Activated CD8-positive, alpha-beta memory T cell treated with anti-CD3 and anti-CD28 coated beads for 36 hours (primary cell): Measurements from ENCODE around the gene OR1J4. TPM values are rescaled to one million over a fixed set of nuclear protein-coding genes. Genes with fewer than 3 reads are reported as not detected.
"Not testable (repeated sequence)": the region's sequence is repeated elsewhere in the genome, so short reads cannot be mapped to it uniquely, and the experiment has no call there.

ENCODE experiments used
- CTCF ChIA-PET: fragments of 350-600 bp; sonication (Branson Sonifier 250); formaldehyde crosslinking; loops from one replicate; lab custom pipeline; 2021; ENCODE audit warnings: antibody characterized with exemption; lab: Charles Lee
- POLR2A ChIA-PET: fragments of 350-600 bp; sonication (Branson Sonifier 250); formaldehyde crosslinking; loops from one replicate; lab custom pipeline; 2021; ENCODE audit warnings: antibody characterized with exemption; lab: Charles Lee
- total RNA-seq, 2 experiments: library from RNA; stranded (reverse); gene quantifications; one replicate each; pipeline ENCODE4 v1.2.3, GENCODE V29; 2021

The OR1J4 gene, protein sequence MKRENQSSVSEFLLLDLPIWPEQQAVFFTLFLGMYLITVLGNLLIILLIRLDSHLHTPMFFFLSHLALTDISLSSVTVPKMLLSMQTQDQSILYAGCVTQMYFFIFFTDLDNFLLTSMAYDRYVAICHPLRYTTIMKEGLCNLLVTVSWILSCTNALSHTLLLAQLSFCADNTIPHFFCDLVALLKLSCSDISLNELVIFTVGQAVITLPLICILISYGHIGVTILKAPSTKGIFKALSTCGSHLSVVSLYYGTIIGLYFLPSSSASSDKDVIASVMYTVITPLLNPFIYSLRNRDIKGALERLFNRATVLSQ
- not detected for total RNA-seq

DNA sequence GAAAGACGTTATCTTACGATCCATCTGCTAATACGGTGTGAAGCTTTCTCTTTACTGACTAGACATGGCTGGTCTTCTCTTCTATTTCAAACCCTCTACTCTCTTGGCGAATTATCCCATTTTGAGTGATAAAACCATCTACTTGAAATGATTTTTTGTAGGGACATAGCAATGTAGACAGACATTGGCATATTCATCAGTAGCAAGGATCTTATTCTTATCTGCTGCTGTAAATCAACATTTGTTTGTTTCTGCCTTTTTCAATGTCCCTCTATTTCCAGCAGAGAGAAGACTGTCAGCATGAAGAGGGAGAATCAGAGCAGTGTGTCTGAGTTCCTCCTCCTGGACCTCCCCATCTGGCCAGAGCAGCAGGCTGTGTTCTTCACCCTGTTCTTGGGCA is at the start of gene OR1J4:
Gene OR1J4, plus strand, starts transcription at position 301 of the 400 bp plus-strand sequence. Its CDS starts 0 bp downstream, at position 301.
- ChIA-PET CTCF (no interaction called here), POLR2A (no interaction called here)

DNA sequence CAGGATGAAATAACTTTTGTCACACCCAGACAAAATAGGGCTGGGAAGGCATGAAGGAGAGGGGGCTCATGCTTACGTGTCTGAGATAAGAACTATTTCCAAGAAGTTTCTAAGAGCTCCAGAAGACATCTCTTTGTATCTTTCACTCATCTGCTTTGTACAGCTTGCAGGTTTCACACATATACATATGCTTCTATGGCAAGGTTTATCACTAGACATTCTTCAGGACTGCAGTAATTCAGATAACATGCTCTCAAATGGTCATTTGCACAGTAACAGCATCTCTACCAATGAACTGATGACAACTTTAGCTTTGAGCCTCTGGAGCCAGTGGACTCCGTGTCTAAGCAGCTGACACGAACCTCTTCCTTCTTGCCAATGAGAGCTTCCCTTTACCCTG is 44.4 kb upstream of the OR1J4 start:
- POLR2A ChIA-PET: no interaction called here
- CTCF ChIA-PET: interaction anchor here (0.5 to 1.5 kb wide), 2 partner anchors 10 to 113 kb away, joined by 4 to 5 read pairs; no protein-coding TSS in a partner anchor

DNA sequence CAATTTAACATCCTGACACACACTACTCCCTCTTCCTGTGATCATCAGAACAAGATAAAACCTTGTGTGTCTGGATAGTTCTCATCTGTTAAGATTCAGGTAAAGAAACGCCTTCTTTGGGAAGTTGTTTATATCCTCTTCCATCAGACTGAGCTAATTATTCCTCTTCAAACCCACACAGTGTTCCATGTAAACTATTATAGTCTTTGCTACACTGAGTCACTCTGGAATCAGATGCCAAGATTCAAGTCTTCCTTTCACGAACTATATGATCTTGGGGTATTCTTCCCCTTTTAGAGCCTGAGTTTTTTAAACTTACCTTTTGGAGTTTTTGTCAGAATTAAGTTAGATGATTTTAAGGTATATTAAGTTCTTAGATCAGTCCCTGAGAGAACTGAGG is 43.2 kb upstream of the OR1J4 start:
- ChIA-PET CTCF (no interaction called here), POLR2A (no interaction called here)

DNA sequence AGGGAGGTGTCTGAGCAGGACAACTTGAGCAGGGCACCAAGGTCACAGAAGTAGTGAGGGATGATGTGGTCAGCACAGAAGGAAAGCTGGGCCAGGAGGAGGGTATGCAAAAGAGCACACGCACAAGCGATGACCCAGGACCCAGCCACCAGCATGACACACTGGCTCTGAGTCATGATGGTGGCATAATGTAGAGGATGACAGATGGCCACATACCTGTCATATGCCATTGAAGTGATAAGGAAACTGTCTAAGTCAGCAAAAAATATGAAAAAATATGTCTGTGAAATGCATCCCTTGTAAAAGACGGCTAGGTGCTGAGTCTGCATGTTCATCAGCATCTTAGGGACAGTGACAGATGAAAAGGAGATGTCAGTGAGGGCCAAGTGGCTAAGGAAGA is 41.6 kb upstream of the OR1J4 start:
- ChIA-PET POLR2A (no interaction called here), CTCF (no interaction called here)

DNA sequence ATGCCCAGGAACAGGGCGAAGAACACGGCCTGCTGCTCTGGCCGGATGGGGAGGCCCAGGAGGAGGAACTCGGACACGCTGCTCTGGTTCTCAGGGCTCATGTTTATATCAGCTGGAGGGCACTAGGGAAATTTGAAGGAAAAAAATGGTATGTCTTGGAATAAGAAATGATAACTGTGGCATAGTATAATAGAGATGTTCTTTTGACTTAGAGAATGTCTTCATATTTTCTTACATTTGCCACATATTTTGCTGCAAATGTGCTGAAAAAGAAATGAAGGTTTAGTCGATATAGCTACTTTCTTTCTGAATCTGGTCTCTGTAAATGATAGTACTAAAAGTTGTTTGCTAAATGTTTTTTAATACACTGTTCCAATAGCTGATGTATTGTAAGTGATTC is 41.1 kb upstream of the OR1J4 start, which contains the start of gene OR1J1:
Gene OR1J1, minus strand, starts transcription at position 101 of the 400 bp plus-strand sequence. Its CDS starts 0 bp downstream, at position 101.
- POLR2A ChIA-PET: no interaction called here

DNA sequence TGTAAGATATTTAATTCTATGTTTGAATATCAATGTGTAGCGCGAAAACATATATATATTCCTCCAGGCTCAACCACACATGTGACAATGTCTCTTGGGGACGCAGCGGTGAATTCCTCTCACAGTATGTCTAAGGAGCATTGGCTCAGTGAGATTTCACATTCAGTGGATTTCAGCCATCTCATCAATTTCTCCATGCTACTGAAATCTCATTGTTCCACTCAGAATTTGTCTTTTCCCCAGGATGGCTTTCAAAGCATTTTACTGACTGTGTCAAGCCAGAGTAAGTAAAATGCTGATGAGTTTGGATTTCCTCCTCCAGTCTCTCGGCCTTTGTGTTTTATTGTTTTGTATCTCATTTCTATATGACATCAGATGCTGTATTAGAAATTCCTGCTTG is 39.9 kb upstream of the OR1J4 start:
- POLR2A ChIA-PET: no interaction called here
- CTCF ChIA-PET: no interaction called here

More for the DNA sequence above, 41.1 kb upstream of the OR1J4 start, which contains the start of gene OR1J1:
- CTCF ChIA-PET: no interaction called here

DNA sequence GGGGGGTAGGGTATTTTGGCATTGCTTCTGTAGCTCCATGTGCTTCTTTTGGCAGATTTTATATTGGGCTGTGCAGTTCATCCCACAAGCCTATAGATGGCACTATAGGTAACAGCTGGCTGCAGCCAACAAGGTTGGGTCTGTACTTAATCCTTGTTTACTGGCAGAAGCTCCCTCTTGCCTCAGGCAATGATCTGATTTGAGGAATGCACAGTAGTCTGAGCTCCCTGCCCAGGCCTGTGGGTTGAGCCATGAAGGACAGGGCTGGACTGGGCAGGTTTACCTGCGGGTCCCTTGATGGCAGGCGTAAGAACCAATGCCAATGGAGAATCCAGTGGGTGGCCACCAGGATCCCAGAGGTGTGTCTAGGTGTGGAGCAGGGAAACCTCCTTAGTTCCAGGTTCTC is 20.1 kb upstream of the OR1J4 start:
- CTCF ChIA-PET: interaction anchor here (0.9 to 1.7 kb wide), 11 partner anchors 9 to 312 kb away, joined by 3 to 6 read pairs (median 4); no protein-coding TSS in a partner anchor
- POLR2A ChIA-PET: no interaction called here

DNA sequence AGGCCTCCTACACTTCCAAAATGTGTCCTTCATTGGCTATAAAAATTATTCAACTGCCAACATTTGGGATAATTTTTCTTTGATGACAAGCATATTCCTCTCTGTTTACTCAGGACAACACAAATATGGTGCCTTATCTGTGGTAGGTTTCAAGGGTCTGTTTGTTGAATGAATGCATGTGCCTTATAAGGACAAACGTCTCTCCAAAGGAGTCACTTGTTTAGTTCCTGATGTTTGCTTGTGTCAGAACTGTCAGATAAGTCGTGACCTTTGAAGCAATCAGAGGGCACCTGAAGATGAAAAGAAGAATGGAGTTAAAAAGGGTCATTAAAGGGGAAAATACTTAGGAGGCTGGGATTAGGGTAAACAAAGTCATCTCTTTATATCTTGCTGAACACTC is 12.0 kb upstream of the OR1J4 start:
- POLR2A ChIA-PET: no interaction called here
- CTCF ChIA-PET: no interaction called here

DNA sequence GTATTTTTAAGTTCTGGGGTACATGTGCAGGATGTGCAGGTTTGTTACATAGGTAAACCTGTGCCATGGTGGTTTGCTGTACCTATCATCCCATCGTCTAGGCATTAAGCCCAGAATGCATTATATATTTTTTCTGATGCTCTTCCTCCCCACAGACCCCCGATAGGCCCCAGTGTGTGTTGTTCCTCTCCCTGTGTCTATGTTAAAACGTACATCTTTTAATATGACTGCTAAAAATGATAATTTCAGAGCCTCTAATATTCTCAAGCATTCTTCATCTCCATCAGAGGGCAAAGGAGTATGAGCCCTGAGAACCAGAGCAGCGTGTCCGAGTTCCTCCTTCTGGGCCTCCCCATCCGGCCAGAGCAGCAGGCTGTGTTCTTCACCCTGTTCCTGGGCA is 8.4 kb upstream of the OR1J4 start, which contains the start of gene OR1J2:
Gene OR1J2, plus strand, starts transcription at position 301 of the 400 bp plus-strand sequence. Its CDS starts 0 bp downstream, at position 301.
- CTCF ChIA-PET: no interaction called here
- POLR2A ChIA-PET: no interaction called here

DNA sequence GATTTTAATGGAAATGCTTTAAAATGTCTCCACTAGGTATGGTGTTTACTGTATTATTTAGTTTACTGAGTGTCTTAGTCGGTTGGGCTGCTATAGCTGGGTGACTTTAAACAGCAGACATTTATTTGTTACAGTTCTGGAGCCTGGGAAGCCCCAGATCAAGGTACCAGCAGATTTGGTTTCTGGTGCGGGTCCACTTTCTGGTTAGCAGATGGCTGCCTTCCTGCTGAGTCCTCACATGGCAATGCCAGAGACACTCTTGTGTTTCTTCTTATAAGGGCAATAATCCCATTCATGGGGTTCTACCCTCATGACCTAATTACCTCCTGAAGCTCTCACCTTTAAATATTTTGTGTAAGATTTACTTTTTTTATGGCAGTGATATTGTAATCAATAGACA is 715 bp upstream of the OR1J4 start:
- CTCF ChIA-PET: interaction anchor here (0.7 kb wide), 1 partner anchor 20 kb away, joined by 3 read pairs; no protein-coding TSS in a partner anchor
- POLR2A ChIA-PET: no interaction called here

DNA sequence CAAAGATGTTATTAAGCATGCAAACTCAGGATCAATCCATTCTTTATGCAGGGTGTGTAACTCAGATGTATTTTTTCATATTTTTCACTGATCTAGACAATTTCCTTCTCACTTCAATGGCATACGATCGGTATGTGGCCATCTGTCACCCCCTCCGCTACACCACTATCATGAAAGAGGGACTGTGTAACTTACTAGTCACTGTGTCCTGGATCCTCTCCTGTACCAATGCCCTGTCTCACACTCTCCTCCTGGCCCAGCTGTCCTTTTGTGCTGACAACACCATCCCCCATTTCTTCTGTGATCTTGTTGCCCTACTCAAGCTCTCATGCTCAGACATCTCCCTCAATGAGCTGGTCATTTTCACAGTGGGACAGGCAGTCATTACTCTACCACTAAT is 435 bp downstream of the OR1J4 start:
- ChIA-PET POLR2A (no interaction called here), CTCF (no interaction called here)

DNA sequence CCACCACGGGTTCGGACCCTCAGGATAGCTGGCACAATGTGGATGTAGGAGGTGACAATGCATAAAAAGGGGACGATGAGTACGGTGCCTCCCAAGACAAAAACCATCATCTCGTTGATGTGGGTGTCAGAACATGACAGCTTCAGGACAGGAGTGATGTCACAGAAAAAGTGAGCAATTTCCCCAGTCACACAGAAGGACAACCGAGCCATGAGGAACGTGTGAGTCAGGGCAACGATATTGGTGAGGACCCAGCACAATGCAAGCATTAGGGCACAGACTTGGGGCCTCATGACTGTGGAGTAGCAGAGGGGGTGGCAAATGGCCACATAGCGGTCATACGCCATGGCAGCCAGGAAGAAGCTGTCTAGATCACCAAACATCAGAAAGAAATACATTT is 7.7 kb downstream of the OR1J4 start:
- CTCF ChIA-PET: no interaction called here
- POLR2A ChIA-PET: no interaction called here

DNA sequence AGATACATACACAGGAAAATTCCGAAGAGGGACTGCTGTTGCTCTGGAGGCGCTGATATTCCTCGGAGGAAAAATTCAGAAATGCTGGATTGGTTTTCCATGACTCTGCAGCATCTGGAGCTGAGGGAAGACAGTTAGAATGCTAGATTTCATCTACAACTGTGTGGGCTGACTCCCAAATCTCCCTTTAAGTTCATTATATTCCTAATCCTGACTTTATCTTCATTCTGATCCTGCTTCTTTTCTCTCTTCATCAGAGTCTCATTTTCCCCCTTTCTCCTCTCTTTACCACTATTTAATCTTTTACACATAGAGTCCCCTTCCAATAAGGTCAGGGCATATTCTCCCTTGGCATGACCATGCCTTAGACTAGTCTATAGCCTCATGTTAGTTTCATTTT is 8.3 kb downstream of the OR1J4 start, which contains the start of gene OR1N1:
Gene OR1N1, minus strand, starts transcription at position 101 of the 400 bp plus-strand sequence. Its CDS starts 0 bp downstream, at position 101.
- CTCF ChIA-PET: no interaction called here
- POLR2A ChIA-PET: no interaction called here

DNA sequence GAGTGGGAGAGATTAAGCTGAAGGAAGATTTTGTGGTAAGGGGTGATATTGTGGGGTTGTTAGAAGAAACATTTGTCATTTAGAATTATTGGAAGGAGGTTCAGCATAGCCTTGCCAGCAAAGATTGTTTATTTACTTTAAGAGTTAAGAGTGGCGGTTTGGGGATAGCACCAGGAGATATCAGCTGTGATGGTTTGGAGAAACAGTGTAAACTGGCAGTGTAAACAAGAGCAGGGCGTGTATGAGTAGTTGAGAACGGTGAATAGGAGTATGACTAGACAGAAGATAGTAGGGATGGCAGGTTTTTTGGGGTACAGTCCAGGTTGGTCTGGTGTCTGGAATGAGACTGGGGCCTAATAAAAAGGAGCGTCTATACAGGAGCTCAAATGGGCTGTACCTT is 12.2 kb downstream of the OR1J4 start:
- POLR2A ChIA-PET, CTCF ChIA-PET: not testable (repeated sequence)

DNA sequence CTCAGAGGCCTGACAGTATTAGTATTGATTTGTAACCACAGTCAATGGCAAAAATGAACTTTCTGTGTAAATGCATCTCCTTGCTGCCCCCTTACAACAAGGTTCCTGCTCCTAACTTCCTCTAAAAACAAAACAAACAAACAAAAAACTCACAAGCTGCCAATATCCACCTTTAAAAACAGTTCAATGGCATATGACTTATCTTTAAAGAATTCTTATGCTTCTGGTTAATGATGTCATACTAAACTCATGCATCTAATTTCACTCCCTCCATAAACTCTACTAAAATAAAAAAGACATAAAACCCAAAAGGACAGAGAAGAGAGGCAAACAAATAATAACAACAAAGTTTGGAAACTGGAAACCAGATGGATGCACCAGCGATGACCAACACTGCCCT is 17.2 kb downstream of the OR1J4 start:
- ChIA-PET CTCF (no interaction called here), POLR2A (no interaction called here)

DNA sequence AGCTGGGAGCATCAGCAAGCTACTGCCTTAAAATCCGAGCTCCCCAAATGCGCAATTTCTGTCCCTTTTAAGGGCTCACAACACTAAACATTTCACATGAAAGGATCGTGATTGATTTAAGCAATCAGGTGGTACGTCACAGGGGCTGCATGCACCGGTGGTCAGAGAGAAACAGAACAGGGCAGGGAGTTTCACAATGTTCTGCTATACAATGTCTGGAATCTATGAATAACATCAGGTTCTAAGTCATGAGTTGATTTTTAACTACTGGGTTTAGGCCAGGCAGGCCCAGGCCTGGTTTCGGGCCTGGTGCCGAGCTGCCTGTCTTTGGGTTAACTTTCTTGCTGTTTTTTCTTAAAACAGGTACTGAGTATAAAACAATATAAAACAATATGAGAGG is 18.1 kb downstream of the OR1J4 start:
- CTCF ChIA-PET, POLR2A ChIA-PET: not testable (repeated sequence)

DNA sequence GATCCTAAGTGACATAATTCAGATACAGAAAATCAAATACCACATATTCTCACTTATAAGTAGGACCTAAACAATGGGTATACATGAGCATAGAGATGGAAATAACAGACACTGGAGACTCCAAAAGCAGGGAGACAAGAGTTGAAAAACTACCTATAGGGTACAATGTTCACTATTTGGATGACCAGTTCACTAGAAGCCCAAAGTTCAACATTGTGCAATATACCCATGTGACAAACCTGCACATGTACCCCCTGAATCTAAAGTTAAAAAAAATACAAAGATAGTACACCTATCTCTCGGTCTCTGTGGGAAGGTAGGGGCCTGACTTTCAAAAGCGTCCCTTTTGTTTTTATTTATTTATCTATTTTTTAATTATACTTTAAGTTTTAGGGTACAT is 19.8 kb downstream of the OR1J4 start:
- ChIA-PET CTCF (no interaction called here), POLR2A (no interaction called here)

DNA sequence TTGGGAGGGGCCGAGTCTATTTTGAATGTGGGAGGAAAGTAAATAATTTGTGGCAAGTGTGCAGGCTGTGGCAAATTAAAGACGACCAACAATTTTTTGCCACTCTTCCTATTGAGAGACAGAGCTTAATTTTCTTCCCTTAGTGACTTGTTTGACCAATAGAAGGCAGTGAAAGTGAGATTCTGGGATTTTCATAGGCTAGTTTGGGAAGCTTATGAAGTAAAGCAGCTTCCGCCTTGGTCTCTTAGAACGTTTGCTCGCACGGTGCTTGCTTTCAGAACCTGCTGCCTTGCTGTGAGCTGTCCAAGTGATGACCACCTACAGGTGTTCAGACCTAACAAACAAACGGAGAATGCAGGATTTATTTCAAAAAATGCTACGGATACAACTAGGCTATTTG is 27.3 kb downstream of the OR1J4 start:
- POLR2A ChIA-PET: no interaction called here
- CTCF ChIA-PET: no interaction called here

DNA sequence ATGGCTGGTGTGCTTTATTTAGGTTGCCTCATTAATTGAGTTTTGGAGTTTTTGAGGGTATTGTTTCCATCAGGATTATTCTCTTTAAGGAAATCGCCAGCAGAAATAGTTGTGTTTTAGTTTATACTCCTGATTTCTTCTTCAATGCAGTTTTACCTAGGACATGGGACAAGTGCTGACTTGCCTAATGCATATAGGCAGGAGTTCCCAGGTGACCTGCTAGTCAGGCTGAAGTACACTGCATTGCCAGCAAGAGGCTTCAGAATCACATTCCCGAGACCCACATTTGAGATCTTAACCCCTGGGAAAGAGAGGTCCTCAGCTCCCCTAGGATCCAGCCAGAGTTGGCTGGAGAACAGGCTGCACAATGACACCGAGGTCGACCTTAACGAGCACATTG is 32.4 kb downstream of the OR1J4 start:
- ChIA-PET CTCF (no interaction called here), POLR2A (no interaction called here)

DNA sequence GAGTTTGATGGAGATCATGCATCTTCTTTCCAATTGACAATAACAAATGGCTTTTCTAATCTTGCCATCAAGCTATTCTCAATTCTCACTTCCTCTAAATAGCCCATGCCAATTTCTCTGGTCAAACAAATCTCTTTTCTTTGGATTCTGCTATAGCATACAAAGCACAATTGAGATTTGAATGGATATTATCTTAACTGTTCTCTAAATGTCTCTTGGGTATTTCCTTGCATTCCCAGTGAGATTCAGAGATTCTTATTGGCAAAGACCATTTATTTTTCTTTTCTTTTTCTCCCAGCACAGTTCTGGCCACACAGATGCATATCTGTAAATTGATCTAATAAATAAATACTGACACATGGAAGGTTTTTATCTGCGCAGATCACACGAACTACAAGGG is 33.9 kb downstream of the OR1J4 start, which contains the start of gene OR1N2:
Gene OR1N2, plus strand, starts transcription at position 301 of the 400 bp plus-strand sequence. CDS start 100 bp downstream, outside the sequence.
- POLR2A ChIA-PET: no interaction called here
- CTCF ChIA-PET: no interaction called here

DNA sequence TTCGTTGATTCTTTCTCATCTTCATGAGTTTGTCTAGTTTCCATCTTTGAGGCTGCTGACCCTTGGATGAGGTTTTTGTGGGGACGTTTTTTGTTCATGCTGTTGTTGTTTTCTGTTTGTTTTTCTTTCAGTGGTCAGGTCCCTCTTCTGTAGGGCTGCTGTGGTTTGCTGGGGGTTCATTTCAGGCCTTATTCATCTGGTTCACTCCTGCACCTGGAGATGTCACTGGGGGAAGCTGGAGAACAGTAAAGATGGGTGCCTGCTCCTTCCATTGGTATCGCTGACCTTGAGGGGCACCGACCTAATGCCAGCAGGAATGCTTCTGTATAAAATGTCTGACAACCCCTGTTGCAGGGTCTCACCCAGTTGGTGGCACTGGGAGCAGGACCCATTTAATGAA is 42.5 kb downstream of the OR1J4 start:
- ChIA-PET CTCF (no interaction called here), POLR2A (no interaction called here)
